Cerebellar nuclear complex (tissue), 1 donor: ENCODE results near the gene RMRP.

Source experiments
- DNase-seq, 2 experiments: peaks; one replicate each; lab custom pipeline; 2025; lab: John Stamatoyannopoulos, UW

RMRP gene

GRCh38 chr9:35657546-35658136 is at the start of gene RMRP:
Gene RMRP (minus strand): TSS chr9:35658019.
- peak; percentile 88 to 94 for DNase-seq

GRCh38 chr9:35706951-35707350 is 49.1 kb upstream of the RMRP start:
- DNase-seq = no peak

- DNase-seq = peak; percentile 48 to 73
Observed at GRCh38 chr9:35705836-35706430, 48.1 kb upstream of the RMRP start.

- DNase-seq = no peak
Observed at GRCh38 chr9:35705372-35705771, 47.6 kb upstream of the RMRP start.

GRCh38 chr9:35703906-35704672 is 46.3 kb upstream of the RMRP start:
- no peak for DNase-seq

- no peak for DNase-seq
Observed at GRCh38 chr9:35702696-35703095, 44.9 kb upstream of the RMRP start.

GRCh38 chr9:35700942-35701341 is 43.1 kb upstream of the RMRP start:
- no peak for DNase-seq

- DNase-seq = no peak
Observed at GRCh38 chr9:35700031-35700430, 42.2 kb upstream of the RMRP start.

- DNase-seq = no peak
Observed at GRCh38 chr9:35698231-35698630, 40.4 kb upstream of the RMRP start.

- DNase-seq = no peak
Observed at GRCh38 chr9:35697486-35697885, 39.7 kb upstream of the RMRP start.

- DNase-seq = peak in 1 of 2 experiments; percentile 39
Observed at GRCh38 chr9:35696520-35697215, 38.8 kb upstream of the RMRP start.

- no peak for DNase-seq
Observed at GRCh38 chr9:35695943-35696401, 38.2 kb upstream of the RMRP start.

GRCh38 chr9:35691757-35692301 is 34.0 kb upstream of the RMRP start:
- DNase-seq = no peak

GRCh38 chr9:35691334-35691650 is 33.5 kb upstream of the RMRP start:
- DNase-seq = no peak

GRCh38 chr9:35690614-35691333 is 33.0 kb upstream of the RMRP start:
- DNase-seq = no peak

- no peak for DNase-seq
Observed at GRCh38 chr9:35690294-35690613, 32.4 kb upstream of the RMRP start.

GRCh38 chr9:35689542-35690293 is 31.9 kb upstream of the RMRP start, which contains the start of gene TPM2:
Gene TPM2 (minus strand): TSS chr9:35689925. CDS start chr9:35689817, 108 bp downstream.
- DNase-seq = no peak

- DNase-seq = no peak
Observed at GRCh38 chr9:35688558-35689541, 31.0 kb upstream of the RMRP start.

GRCh38 chr9:35687972-35688557 is 30.2 kb upstream of the RMRP start:
- no peak for DNase-seq
